GM19372 (cell line): Measurements from ENCODE around the gene DDX23.
"Not testable (repeated sequence)": the region's sequence is repeated elsewhere in the genome, so short reads cannot be mapped to it uniquely, and the experiment has no call there.

Experiments used
- ATAC-seq: cut with Tn5 transposase; IDR thresholded peaks from one replicate; pipeline ENCODE4 v1.9.1; 2021; ENCODE audit warnings: mild to moderate bottlenecking, low read depth, moderate library complexity; ENCODE audit not compliant: unreplicated experiment

DDX23 gene

GRCh38 chr12:48851883-48852733 is at the start of gene DDX23:
Gene DDX23 (minus strand): TSS chr12:48852163. CDS start chr12:48845782, 6,381 bp downstream.
- ATAC-seq: peak; percentile 90

DNA sequence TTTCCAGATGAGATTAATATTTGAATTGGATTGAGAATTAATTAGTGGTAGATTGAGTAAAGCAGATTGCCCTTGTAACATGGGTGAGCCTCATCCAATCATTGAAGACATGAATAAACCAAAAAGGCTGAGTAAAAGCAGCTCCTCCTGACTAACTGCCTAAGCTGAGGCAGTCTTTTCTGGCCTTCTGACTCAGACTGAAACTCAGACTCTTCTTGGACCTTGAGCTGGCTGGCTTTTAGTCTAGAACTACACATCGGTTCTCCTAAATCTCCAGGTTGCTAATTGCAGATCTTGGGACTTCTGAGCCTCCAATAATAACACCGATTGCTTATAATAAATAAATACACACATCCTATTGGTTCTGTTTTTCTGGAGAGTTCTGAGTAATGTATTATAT is 49.3 kb upstream of the DDX23 start:
- ATAC-seq: no peak

- ATAC-seq: no peak
Observed at GRCh38 chr12:48899651-48900050, 47.7 kb upstream of the DDX23 start.

DNA sequence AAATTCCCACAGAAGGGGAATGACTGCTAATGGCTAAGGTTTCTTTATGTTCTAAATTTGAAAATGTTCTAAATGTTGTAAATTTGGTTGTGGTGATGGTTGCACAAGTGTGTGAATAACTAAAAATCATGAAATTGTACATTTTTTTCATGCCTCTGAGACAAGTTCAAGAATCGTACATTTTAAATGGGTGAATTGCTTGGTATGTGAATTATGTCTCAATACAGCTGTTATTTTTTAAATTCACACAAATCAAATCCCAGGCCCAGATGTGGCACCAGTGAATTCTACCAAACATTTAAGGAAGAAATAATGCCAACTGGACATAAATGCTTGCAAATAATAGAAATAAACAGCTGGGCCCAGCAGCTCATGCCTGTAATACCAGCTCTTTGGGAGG is 42.3 kb upstream of the DDX23 start:
- no peak for ATAC-seq

- ATAC-seq: no peak
Observed at GRCh38 chr12:48890657-48891418, 38.9 kb upstream of the DDX23 start.

DNA sequence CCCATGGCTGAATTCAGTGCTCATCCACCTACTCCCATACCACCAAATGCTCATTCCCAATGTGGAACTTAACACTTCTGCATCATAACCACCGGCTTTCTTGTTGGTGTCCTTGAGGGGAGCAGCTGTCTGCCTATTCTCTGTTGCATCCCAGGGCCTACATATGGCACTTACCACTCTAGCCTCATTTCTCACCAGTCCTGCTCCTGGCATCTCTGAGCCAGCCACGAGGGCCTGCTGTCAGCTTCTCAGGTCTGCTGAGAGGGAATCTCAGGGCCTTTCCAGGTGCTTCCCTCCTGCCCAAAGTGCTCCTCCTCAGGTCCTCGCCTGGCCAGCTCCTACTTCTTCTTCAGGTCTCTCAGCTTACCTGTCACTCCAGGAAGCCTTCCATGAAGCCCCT is 37.7 kb upstream of the DDX23 start:
- no peak for ATAC-seq

GRCh38 chr12:48883305-48884161 is 31.6 kb upstream of the DDX23 start:
- no peak for ATAC-seq

DNA sequence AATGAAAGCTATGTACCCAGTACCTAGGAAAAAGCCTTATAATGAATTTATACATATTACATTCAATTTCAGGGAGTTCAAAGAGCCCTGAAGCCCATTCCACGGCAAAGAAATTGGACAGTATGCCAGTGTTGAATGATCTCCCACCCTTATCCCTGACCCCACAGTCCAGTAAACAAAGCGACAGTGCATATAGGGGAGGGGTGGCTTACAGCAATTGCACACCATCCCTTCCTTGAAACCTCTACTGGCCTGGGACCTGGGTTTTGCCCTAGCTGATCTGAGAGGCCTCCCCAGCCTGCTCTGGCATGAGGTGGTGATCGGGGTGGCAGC is 31.0 kb upstream of the DDX23 start:
- no peak for ATAC-seq

- ATAC-seq: no peak
Observed at GRCh38 chr12:48882315-48882687, 30.3 kb upstream of the DDX23 start.

- no peak for ATAC-seq
Observed at GRCh38 chr12:48881686-48882314, 29.8 kb upstream of the DDX23 start.

- ATAC-seq: no peak
Observed at GRCh38 chr12:48880647-48881046, 28.7 kb upstream of the DDX23 start.

DNA sequence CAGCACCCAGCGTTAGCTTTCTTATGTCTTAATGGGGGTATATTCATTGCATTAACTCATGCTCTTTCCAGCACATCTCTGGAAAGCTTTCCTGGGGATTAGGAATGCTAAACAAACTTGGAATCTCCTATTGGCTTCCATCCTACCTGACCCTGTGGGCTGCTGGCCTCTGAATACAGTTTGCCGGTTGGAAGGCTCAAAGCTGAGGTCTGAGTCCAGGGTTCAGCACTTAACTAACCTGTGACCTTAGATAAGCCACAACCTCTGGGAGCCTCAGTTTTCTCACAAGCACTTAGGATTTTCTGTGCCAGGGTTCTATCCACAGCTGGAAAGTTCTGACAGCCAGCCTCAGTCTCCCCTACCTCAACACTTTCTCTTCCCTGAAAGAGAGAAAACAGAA is 26.6 kb upstream of the DDX23 start:
- no peak for ATAC-seq

- ATAC-seq: no peak
Observed at GRCh38 chr12:48875944-48876515, 24.1 kb upstream of the DDX23 start.

DNA sequence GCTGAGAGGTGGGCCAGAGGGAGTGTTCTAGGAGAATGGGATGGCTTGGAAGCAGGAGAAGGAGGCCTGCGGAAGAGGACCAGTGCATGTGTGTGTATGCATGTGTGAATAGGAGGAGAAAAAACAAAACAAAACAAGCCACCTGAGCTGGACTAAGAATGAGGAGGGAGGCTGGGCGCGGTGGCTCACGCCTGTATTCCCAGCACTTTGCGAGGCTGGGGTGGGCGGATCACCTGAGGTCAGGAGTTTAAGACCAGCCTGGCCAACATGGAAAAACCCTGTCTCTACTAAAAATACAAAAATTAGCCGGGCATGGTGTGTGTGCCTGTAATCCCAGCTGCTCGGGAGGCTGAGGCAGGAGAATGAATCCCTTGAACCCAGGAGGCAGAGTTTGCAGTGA is 21.6 kb upstream of the DDX23 start:
- not testable (repeated sequence) for ATAC-seq

DNA sequence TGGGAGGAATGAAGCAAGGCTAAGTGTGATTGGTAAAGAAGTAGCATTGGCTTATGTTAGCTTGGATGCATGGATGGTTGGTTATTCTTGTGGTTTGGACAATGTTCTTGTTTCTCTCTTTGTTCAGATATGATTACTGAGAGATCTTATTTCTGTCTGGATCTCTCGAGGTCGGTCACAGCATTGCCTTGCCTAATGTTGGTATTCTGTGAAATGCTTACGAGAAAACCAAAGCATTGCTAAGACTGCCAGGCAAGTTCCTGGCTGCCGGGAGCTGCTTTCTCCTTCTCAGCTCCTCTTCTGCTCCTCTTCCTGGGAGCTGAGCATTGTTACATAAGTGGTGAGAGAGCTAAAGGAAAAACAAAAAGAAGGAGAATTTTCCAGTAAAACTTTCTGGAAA is 21.1 kb upstream of the DDX23 start:
- ATAC-seq: no peak

GRCh38 chr12:48869191-48869590 is 17.2 kb upstream of the DDX23 start:
- ATAC-seq: no peak

GRCh38 chr12:48868451-48868850 is 16.5 kb upstream of the DDX23 start:
- ATAC-seq: no peak

- ATAC-seq: peak; percentile 40
Observed at GRCh38 chr12:48866052-48866711, 14.2 kb upstream of the DDX23 start.

- ATAC-seq: peak; percentile 91
Observed at GRCh38 chr12:48865281-48866051, 13.5 kb upstream of the DDX23 start, which contains the start of gene RND1. Gene RND1 (minus strand): TSS chr12:48865870. CDS start chr12:48865767, 103 bp downstream.
